GM12878 (cell line): ENCODE data around the gene PRTN3. TPM values are rescaled to one million over a fixed set of nuclear protein-coding genes. Genes with fewer than 3 reads are reported as not detected.

Experiments
- ATAC-seq: fragments of 200-7000 bp; cut with Tn5 transposase; 3 replicates; pipeline ENCODE4 v1.9.1; 2020; ENCODE audit warnings: mild to moderate bottlenecking, moderate library complexity
- BruUV-seq: library from RNA; stranded (reverse); fragments of 400-500 nt; replicated peaks from 2 replicates; lab custom pipeline; 2021; lab: Mats Ljungman, UMichigan
- CTCF ChIA-PET: fragments of 300-600 bp; sonication (Branson Sonifier 250); formaldehyde crosslinking; extraction: SDS; loops from one replicate; lab custom pipeline; 2021; ENCODE audit warnings: inconsistent platforms; lab: Yijun Ruan, JAX
- POLR2A ChIA-PET: fragments of 350-600 bp; formaldehyde crosslinking; extraction: SDS; loops from one replicate; lab custom pipeline; 2021; ENCODE audit warnings: inconsistent platforms; lab: Charles Lee
- RAD21 ChIA-PET: fragments of 300-600 bp; sonication (Branson Sonifier 250); formaldehyde crosslinking; loops from one replicate; lab custom pipeline; 2023; ENCODE audit warnings: antibody characterized with exemption; ENCODE audit not compliant: unreplicated experiment; lab: Charles Lee
- SMC1A ChIA-PET: fragments of 300-600 bp; sonication (Branson Sonifier 250); formaldehyde crosslinking; loops from one replicate; lab custom pipeline; 2023; ENCODE audit not compliant: unreplicated experiment, uncharacterized antibody; lab: Charles Lee
- DNase-seq: peaks from one replicate; pipeline ENCODE4 v3.0.0-alpha.2; 2011; ENCODE audit warnings: low read depth, low spot score
- FAIRE-seq: peaks from 3 replicates; lab custom pipeline; 2011; peaks lifted over from hg19 to GRCh38; lab: Jason Lieb, UNC
- H2AFZ ChIP-seq: 2 replicates; pipeline ENCODE4 v1.6.0; 2011; ENCODE audit warnings: low read depth, low read length, control low read depth; ENCODE audit not compliant: control insufficient read depth
- H3K27ac ChIP-seq: 2 replicates; pipeline ENCODE4 v1.5.1; 2011; ENCODE audit warnings: control low read depth; ENCODE audit not compliant: control insufficient read depth, insufficient read depth
- H3K27me3 ChIP-seq, 2 experiments: replicated peaks in 1 of 2; 2 replicates each; pipeline versions ENCODE4 v1.6.0 to v1.6.1; 2011; ENCODE audit warnings: low read length in 1 of 2; ENCODE audit not compliant: control insufficient read depth in 2 of 2, insufficient read depth in 2 of 2
- H3K36me3 ChIP-seq, 2 experiments: 2 replicates each; pipeline ENCODE4 v1.5.1; 2011; ENCODE audit warnings: low read length in 1 of 2; ENCODE audit not compliant: control insufficient read depth in 2 of 2, insufficient read depth in 2 of 2
- H3K4me1 ChIP-seq: 2 replicates; pipeline ENCODE4 v1.6.1; 2011; ENCODE audit warnings: mild to moderate bottlenecking, low read length, moderate library complexity, mixed read lengths; ENCODE audit not compliant: control insufficient read depth, insufficient read depth
- H3K4me2 ChIP-seq: 2 replicates; pipeline ENCODE4 v1.6.0; 2011; ENCODE audit warnings: control low read depth; ENCODE audit not compliant: control insufficient read depth, insufficient read depth
- H3K4me3 ChIP-seq: fragments of 200-600 bp; sonication (generic); 2 replicates; pipeline ENCODE4 v1.5.1; 2016
- H3K79me2 ChIP-seq: 2 replicates; pipeline ENCODE4 v1.6.0; 2011; ENCODE audit warnings: low read length; ENCODE audit not compliant: control insufficient read depth, insufficient read depth
- H3K9ac ChIP-seq: 2 replicates; pipeline ENCODE4 v1.8.0; 2011; ENCODE audit warnings: low read length, control low read depth, mixed read lengths; ENCODE audit not compliant: control insufficient read depth, insufficient read depth
- H3K9me3 ChIP-seq: replicated peaks from 3 replicates; pipeline ENCODE4 v1.5.1; 2011; ENCODE audit warnings: mild to moderate bottlenecking, low read length; ENCODE audit not compliant: control insufficient read depth, insufficient read depth
- H4K20me1 ChIP-seq: 2 replicates; pipeline ENCODE4 v1.6.0; 2011; ENCODE audit not compliant: control insufficient read depth, insufficient read depth
- EP300 ChIP-seq, 2 experiments: fragments of 150-350 bp in 1 of 2; IDR thresholded peaks; 2 replicates each; pipeline ENCODE4 v1.6.1; 2011 to 2012; ENCODE audit warnings: low read depth in 2 of 2, low read length in 2 of 2, borderline replicate concordance in 1 of 2, improper control_type of control experiment in 1 of 2, inconsistent platforms in 1 of 2; ENCODE audit not compliant: control insufficient read depth in 1 of 2
- IRF3 ChIP-seq: fragments of 450-650 bp; IDR thresholded peaks from 2 replicates; pipeline ENCODE4 v1.6.1; 2014; ENCODE audit warnings: mild to moderate bottlenecking
- JUNB ChIP-seq: IDR thresholded peaks from 2 replicates; pipeline ENCODE4 v1.6.1; 2016; ENCODE audit warnings: antibody characterized with exemption, mild to moderate bottlenecking
- NFIC ChIP-seq: IDR thresholded peaks from 2 replicates; pipeline ENCODE4 v1.6.1; 2012; ENCODE audit warnings: low read depth, mild to moderate bottlenecking, inconsistent platforms, low read length, moderate library complexity
- NKRF ChIP-seq: fragments of 450-650 bp; conservative IDR thresholded peaks from 2 replicates; pipeline ENCODE4 v1.6.1; 2017; ENCODE audit warnings: mild to moderate bottlenecking, moderate library complexity
- SIN3A ChIP-seq: IDR thresholded peaks from 2 replicates; pipeline ENCODE4 v1.6.1; 2012; ENCODE audit warnings: low read depth, low read length, improper control_type of control experiment
- YBX1 ChIP-seq: fragments of 450-650 bp; IDR thresholded peaks from 2 replicates; pipeline ENCODE4 v1.6.1; 2016; ENCODE audit warnings: antibody characterized with exemption
- ZNF207 ChIP-seq: fragments of 450-650 bp; IDR thresholded peaks from 2 replicates; pipeline ENCODE4 v1.6.1; 2014; ENCODE audit warnings: antibody characterized with exemption, mild to moderate bottlenecking, borderline replicate concordance
- WGBS: methylation state at CpG from one replicate; pipeline ENCODE4 v1.1.6; 2016; ENCODE audit warnings: low lambda C conversion rate; ENCODE audit not compliant: insufficient replicate concordance, insufficient coverage; ENCODE audit errors: missing lambda C conversion rate; 5-methylcytosine and 5-hydroxymethylcytosine counted together
- in situ Hi-C: fragments of 300-500 bp; cut with MboI; formaldehyde crosslinking; loops from 9 replicates; pipeline ENCODE4 v1.14.3; 2018; ENCODE audit warnings: mixed read lengths
- intact Hi-C: fragments of 100-400 bp; cut with micrococcal nuclease; formaldehyde crosslinking; loops from one replicate; pipeline ENCODE4 v1.14.2; 2022; ENCODE audit not compliant: unreplicated experiment
- polyA plus RNA-seq, 11 experiments: library from polyadenylated mRNA; depleted of rRNA in 4 of 11; unstranded in 6 of 11; stranded (reverse) in 5 of 11; fragments of >200 nt; fragmentation: Nextera tagmentation in 4 of 11; fragmentation: Illumina TruSeq in 1 of 11; extraction: Ambion mirVana in 4 of 11; extraction: Trizol in 1 of 11; gene quantifications; 1 replicate in 1 of 11; 2 replicates in 10 of 11; pipeline versions ENCODE4 v1.2.1 to v1.2.3, GENCODE V29; 2011 to 2016; ENCODE audit warnings: inconsistent platforms in 2 of 11, missing spikeins in 2 of 11, low read depth in 1 of 11
- total RNA-seq, 4 experiments: library from RNA; depleted of rRNA in 3 of 4; stranded (reverse); fragments of >200 nt in 3 of 4; fragmentation: Illumina TruSeq in 1 of 4; extraction: Trizol in 1 of 4; gene quantifications; 2 replicates each; pipeline versions ENCODE4 v1.2.1 to v1.2.3, GENCODE V29; 2013 to 2021
- TF ChIP-seq, protein P1 (sequence below): IDR thresholded peaks from 2 replicates; pipeline ENCODE4 v1.6.1; 2012; ENCODE audit warnings: low read depth, low read length, improper control_type of control experiment
- TF ChIP-seq, protein P2 (sequence below): fragments of 450-650 bp; formaldehyde crosslinking; IDR thresholded peaks from 2 replicates; pipeline ENCODE4 v1.4.0; 2022; ENCODE audit warnings: mild to moderate bottlenecking, moderate library complexity

The PRTN3 gene
- total and polyA plus RNA-seq, 10 of the 15 experiments (the other 5 are each of a cell fraction or from before 2014, with no cell fraction given) = 0.08 TPM; not detected in 9

DNA sequence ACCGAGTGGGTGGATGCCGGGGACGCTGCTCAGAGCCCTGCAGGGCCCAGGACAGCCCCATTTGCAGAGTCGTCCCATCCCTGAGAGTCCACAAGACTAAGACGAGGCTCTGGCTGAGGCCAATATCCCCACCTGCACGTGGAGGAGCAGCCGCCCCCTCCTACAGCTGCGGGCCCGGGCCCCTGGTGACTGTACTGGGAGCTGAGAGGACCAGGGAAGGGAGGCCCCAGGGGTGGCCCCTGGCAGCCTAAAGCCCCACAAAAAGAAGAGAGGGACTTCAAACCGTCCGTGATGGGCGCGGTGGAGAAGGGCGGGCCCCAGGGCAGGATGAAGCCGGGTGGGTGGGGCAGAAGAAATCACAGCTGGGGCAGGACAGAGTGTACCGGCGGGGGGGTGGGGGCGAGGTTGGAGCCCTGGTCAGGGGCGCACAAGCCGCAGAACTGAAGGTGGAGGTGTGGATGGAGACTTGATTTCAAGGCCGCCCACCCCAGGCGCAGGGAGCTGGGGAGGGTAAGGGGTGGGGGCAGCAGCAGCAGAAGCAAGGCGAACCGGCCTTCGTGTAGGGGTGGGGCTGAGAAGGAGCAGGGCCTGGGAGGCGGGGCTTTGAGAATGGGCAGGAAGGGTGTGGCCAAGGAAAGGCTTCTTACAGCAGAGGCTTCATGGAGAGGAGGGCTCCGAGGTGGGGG lies 31.6 kb downstream of the PRTN3 start:
- in situ Hi-C loops = no loop called here
- FAIRE-seq (peak; percentile 70), DNase-seq (peak; percentile 36), ATAC-seq (peak; percentile 97)
- ChIA-PET CTCF (no interaction called here), POLR2A (interaction anchor here (0.5 to 1.1 kb wide), 2 partner anchors 21 to 26 kb away, joined by 3 to 4 read pairs; partner anchors contain the start of genes MED16 and RNU6-9), RAD21 (interaction anchor here (0.6 kb wide), 1 partner anchor 373 kb away, joined by 3 read pairs; no protein-coding TSS in a partner anchor), SMC1A (no interaction called here)
- TF ChIP-seq NFIC (no peak), IRF3 (no peak), NKRF (no peak), ZNF207 (no peak), EP300 (IDR thresholded peaks at IDR 0.05; ENCODE audit: borderline replicate concordance in 1 of 2, control insufficient read depth in 1 of 2, low read depth in 2 of 2, low read length in 2 of 2) (no peak), JUNB (no peak), YBX1 (no peak), SIN3A (no peak)
- TF ChIP-seq, protein P1, sequence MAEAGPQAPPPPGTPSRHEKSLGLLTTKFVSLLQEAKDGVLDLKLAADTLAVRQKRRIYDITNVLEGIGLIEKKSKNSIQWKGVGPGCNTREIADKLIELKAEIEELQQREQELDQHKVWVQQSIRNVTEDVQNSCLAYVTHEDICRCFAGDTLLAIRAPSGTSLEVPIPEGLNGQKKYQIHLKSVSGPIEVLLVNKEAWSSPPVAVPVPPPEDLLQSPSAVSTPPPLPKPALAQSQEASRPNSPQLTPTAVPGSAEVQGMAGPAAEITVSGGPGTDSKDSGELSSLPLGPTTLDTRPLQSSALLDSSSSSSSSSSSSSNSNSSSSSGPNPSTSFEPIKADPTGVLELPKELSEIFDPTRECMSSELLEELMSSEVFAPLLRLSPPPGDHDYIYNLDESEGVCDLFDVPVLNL = no peak
- TF ChIP-seq, protein P2, sequence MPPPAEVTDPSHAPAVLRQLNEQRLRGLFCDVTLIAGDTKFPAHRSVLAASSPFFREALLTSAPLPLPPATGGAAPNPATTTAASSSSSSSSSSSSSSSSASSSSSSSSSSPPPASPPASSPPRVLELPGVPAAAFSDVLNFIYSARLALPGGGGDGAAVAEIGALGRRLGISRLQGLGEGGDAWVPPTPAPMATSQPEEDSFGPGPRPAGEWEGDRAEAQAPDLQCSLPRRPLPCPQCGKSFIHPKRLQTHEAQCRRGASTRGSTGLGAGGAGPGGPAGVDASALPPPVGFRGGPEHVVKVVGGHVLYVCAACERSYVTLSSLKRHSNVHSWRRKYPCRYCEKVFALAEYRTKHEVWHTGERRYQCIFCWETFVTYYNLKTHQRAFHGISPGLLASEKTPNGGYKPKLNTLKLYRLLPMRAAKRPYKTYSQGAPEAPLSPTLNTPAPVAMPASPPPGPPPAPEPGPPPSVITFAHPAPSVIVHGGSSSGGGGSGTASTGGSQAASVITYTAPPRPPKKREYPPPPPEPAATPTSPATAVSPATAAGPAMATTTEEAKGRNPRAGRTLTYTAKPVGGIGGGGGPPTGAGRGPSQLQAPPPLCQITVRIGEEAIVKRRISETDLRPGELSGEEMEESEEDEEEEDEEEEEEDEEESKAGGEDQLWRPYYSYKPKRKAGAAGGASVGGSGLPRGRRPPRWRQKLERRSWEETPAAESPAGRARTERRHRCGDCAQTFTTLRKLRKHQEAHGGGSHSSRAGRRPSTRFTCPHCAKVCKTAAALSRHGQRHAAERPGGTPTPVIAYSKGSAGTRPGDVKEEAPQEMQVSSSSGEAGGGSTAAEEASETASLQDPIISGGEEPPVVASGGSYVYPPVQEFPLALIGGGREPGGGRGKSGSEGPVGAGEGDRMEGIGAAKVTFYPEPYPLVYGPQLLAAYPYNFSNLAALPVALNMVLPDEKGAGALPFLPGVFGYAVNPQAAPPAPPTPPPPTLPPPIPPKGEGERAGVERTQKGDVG (CRISPR knock-in tag) = no peak
- intact Hi-C loops = no loop called here
- Histone ChIP-seq H3K9me3 (no peaks in the 10 kb centered on the region), H3K4me3 (no peak overlapping the region), H2AFZ (no peak overlapping the region), H3K36me3 (no peaks in the 10 kb centered on the region; a peak in 2 of 4 replicates), H3K9ac (no peak overlapping the region), H3K79me2 (no peaks in the 10 kb centered on the region), H3K4me2 (no peak overlapping the region), H3K4me1 (no peaks in the 10 kb centered on the region), H3K27ac (no peak overlapping the region), H4K20me1 (no peaks in the 10 kb centered on the region), H3K27me3 (no peaks in the 10 kb centered on the region)
- WGBS = 21% methylated on average over 21 of the region's 27 CpGs
- BruUV-seq = no TSS peak
